B cell (primary cell): ENCODE measurements around the gene LILRB1. TPM values are rescaled to one million over a fixed set of nuclear protein-coding genes. Genes with fewer than 3 reads are reported as not detected.

Experiments
- ATAC-seq: fragments of 200-7000 bp; cut with Tn5 transposase; one replicate; pipeline ENCODE4 v1.10.0; 2021; ENCODE audit warnings: low read depth, mild to moderate bottlenecking, moderate number of reproducible peaks, moderate library complexity
- CTCF ChIA-PET: fragments of 350-600 bp; sonication (Branson Sonifier 250); formaldehyde crosslinking; loops from one replicate; lab custom pipeline; 2021; ENCODE audit warnings: antibody characterized with exemption, inconsistent platforms; lab: Charles Lee
- POLR2A ChIA-PET: fragments of 350-600 bp; sonication (Branson Sonifier 250); formaldehyde crosslinking; loops from one replicate; lab custom pipeline; 2021; ENCODE audit warnings: antibody characterized with exemption; lab: Charles Lee
- DNase-seq: peaks from one replicate; pipeline ENCODE4 v3.0.0; 2013
- H2AFZ ChIP-seq: 2 replicates; pipeline ENCODE4 v1.6.1; 2012; ENCODE audit warnings: mild to moderate bottlenecking, low read depth, low read length; ENCODE audit not compliant: insufficient read depth, poor library complexity, severe bottlenecking
- H3K27ac ChIP-seq, 2 donors: 1 replicate in 1 of 2; 2 replicates in 1 of 2; pipeline ENCODE4 v1.5.1; 2012 to 2013; ENCODE audit warnings: low read length in 2 of 2, mild to moderate bottlenecking in 2 of 2, moderate library complexity in 1 of 2
- H3K27me3 ChIP-seq, 4 experiments: fragments of 200-600 bp in 1 of 4; sonication (generic) in 1 of 4; replicated peaks in 1 of 4; 1 replicate in 2 of 4; 2 replicates in 2 of 4; pipeline versions ENCODE4 v1.6.1 to v1.7.0; 2013 to 2016; ENCODE audit warnings: low read length in 3 of 4, mild to moderate bottlenecking in 2 of 4, mixed read lengths in 1 of 4, moderate library complexity in 1 of 4; ENCODE audit not compliant: insufficient read depth in 4 of 4, control insufficient read depth in 3 of 4; ENCODE audit errors: control extremely low read depth in 1 of 4
- H3K36me3 ChIP-seq, 2 experiments: replicated peaks in 1 of 2; 1 replicate in 1 of 2; 2 replicates in 1 of 2; pipeline versions ENCODE4 v1.6.1 to v1.7.1; 2013; ENCODE audit warnings: low read length in 1 of 2; ENCODE audit not compliant: insufficient read depth in 2 of 2, control insufficient read depth in 1 of 2; ENCODE audit errors: control extremely low read depth in 1 of 2, extremely low read depth in 1 of 2
- H3K4me1 ChIP-seq, 2 donors: fragments of 200-600 bp in 1 of 2; sonication (generic) in 1 of 2; 1 replicate in 1 of 2; 2 replicates in 1 of 2; pipeline versions ENCODE4 v1.5.1 to v1.6.1; 2013 to 2017; ENCODE audit warnings: low read length in 2 of 2; ENCODE audit not compliant: control insufficient read depth in 2 of 2, insufficient read depth in 2 of 2
- H3K4me2 ChIP-seq: replicated peaks from 2 replicates; pipeline ENCODE3; 2012; ENCODE audit warnings: mild to moderate bottlenecking, low read depth, low read length; ENCODE audit not compliant: poor library complexity, severe bottlenecking
- H3K4me3 ChIP-seq, 5 experiments: fragments of 200-600 bp in 1 of 5; sonication (generic) in 1 of 5; 1 replicate in 3 of 5; 2 replicates in 2 of 5; pipeline versions ENCODE4 v1.5.1 to v1.7.0; 2011 to 2016; ENCODE audit warnings: low read length in 4 of 5, mild to moderate bottlenecking in 4 of 5, low read depth in 2 of 5, control low read depth in 1 of 5, moderate library complexity in 1 of 5; ENCODE audit not compliant: insufficient read depth in 1 of 5; ENCODE audit errors: control extremely low read depth in 1 of 5, extremely low read depth in 1 of 5
- H3K79me2 ChIP-seq: fragments of 200-600 bp; sonication (generic); one replicate; pipeline ENCODE4 v1.6.0; 2016; ENCODE audit warnings: low read length; ENCODE audit not compliant: control insufficient read depth, insufficient read depth
- H3K9ac ChIP-seq: fragments of 200-600 bp; sonication (generic); 2 replicates; pipeline ENCODE4 v1.6.1; 2017; ENCODE audit warnings: mild to moderate bottlenecking, low read length, moderate library complexity
- H3K9me3 ChIP-seq, 3 donors: one replicate each; pipeline versions ENCODE4 v1.6.1 to v1.7.1; 2013; ENCODE audit warnings: low read length in 2 of 3; ENCODE audit not compliant: control insufficient read depth in 2 of 3, insufficient read depth in 1 of 3; ENCODE audit errors: control extremely low read depth in 1 of 3
- H4K20me1 ChIP-seq: 2 replicates; pipeline ENCODE4 v1.6.0; 2012; ENCODE audit warnings: mild to moderate bottlenecking, low read length; ENCODE audit not compliant: insufficient read depth, control insufficient read depth, poor library complexity, severe bottlenecking
- H3K27ac Mint-ChIP-seq: one replicate; pipeline ENCODE4 v1.8.0; 2021; ENCODE audit warnings: mixed read lengths
- H3K27me3 Mint-ChIP-seq: one replicate; pipeline ENCODE4 v1.8.0; 2021; ENCODE audit warnings: mixed read lengths
- H3K4me1 Mint-ChIP-seq: one replicate; pipeline ENCODE4 v1.8.0; 2021; ENCODE audit warnings: mixed read lengths
- H3K4me3 Mint-ChIP-seq: one replicate; pipeline ENCODE4 v1.8.0; 2021; ENCODE audit warnings: mixed read lengths
- H3K9me3 Mint-ChIP-seq: one replicate; pipeline ENCODE4 v1.8.0; 2022; ENCODE audit warnings: mixed read lengths; ENCODE audit not compliant: insufficient read depth
- EZH2 ChIP-seq: IDR thresholded peaks from 2 replicates; pipeline ENCODE4 v1.6.1; 2012; ENCODE audit warnings: borderline replicate concordance, low read depth, mild to moderate bottlenecking, moderate library complexity, low read length; ENCODE audit not compliant: insufficient read depth, poor library complexity, severe bottlenecking
- WGBS: methylation state at CpG from one replicate; pipeline ENCODE4 v1.1.5; 2013; ENCODE audit warnings: missing lambda C conversion rate; ENCODE audit not compliant: insufficient coverage; 5-methylcytosine and 5-hydroxymethylcytosine counted together
- intact Hi-C: fragments of 100-400 bp; cut with micrococcal nuclease; formaldehyde crosslinking; loops from one replicate; pipeline ENCODE4 v1.10.0; 2022
- polyA plus RNA-seq: library from polyadenylated mRNA; depleted of rRNA; stranded (reverse); fragments of >200 nt; gene quantifications from 2 replicates; pipeline ENCODE4 v1.2.3, GENCODE V29; 2012
- total RNA-seq, 2 donors: library from RNA; stranded (reverse); fragments of 120-200 nt in 1 of 2; gene quantifications; 1 replicate in 1 of 2; 2 replicates in 1 of 2; pipeline versions ENCODE4 v1.2.3 to v1.2.4, GENCODE V29; 2013 to 2022
- TF ChIP-seq, protein P1 (sequence below): fragments of 200-600 bp; IDR thresholded peaks from one replicate; pipeline ENCODE4 v1.8.0; 2022; ENCODE audit warnings: antibody characterized with exemption, mild to moderate bottlenecking

The LILRB1 gene
- total and polyA plus RNA-seq, 2 donors (not counting 1 experiment from before 2014, with no cell fraction given), result 138 to 170 TPM

DNA sequence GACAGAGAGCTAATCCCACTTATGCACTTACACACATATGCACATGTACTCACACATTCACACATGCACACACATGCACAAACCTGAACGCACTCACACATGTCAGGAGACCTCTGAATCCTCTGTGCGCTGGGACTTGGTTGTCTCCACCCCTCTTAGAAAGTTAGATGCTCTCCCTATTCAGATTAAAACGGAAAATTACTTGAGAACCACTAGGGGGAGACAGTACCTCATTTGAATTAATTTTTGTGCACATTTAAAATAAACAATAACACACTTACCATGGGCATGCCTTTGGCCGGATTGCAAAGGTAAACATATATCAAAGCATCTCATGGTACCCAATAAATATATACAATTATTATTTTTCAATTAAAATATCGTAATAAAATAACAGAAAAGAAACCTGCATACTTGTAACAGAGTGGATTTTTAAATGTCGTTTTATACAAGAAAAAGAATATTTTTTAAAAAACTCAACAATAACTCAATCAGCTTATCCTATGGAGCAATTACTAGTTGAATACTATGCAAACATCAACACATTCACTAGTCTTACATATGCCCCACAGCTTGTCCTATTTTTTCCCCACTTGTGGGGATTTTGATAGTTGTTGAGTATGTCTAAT lies 23.0 kb downstream of the LILRB1 start:
- CTCF ChIA-PET, result interaction anchor here (0.6 to 5.4 kb wide), 14 partner anchors 11 to 918 kb away, joined by 3 to 97 read pairs (median 7); partner anchors contain the start of genes LILRB1 and LILRB4
- no peak overlapping the region for H2AFZ ChIP-seq
- no peak overlapping the region for H3K9ac ChIP-seq
- H3K27me3 ChIP-seq, result no peaks in the 10 kb centered on the region
- H3K36me3 ChIP-seq, result no peaks in the 10 kb centered on the region
- Mint-ChIP-seq H3K9me3 (no peaks in the 10 kb centered on the region), H3K27me3 (no peaks in the 10 kb centered on the region), H3K27ac (no peak overlapping the region), H3K4me1 (peaks cover 9% of the 10 kb centered on the region), H3K4me3 (no peak overlapping the region)
- no peak overlapping the region for H3K4me2 ChIP-seq
- no peaks in the 10 kb centered on the region for H4K20me1 ChIP-seq
- intact Hi-C loops, result loop anchor here (1.0 to 5.0 kb wide), 2 partner anchors 23 to 36 kb away; no protein-coding TSS in a partner anchor
- WGBS, result no CpG with 5 or more reads among the region's 6 CpGs
- no peak overlapping the region for H3K4me3 ChIP-seq
- H3K79me2 ChIP-seq, result no peaks in the 10 kb centered on the region
- H3K4me1 ChIP-seq, result peaks cover 3% of the 10 kb centered on the region in 2 donors
- H3K9me3 ChIP-seq, result no peaks in the 10 kb centered on the region
- no peak for TF ChIP-seq EZH2
- TF ChIP-seq, protein P1, sequence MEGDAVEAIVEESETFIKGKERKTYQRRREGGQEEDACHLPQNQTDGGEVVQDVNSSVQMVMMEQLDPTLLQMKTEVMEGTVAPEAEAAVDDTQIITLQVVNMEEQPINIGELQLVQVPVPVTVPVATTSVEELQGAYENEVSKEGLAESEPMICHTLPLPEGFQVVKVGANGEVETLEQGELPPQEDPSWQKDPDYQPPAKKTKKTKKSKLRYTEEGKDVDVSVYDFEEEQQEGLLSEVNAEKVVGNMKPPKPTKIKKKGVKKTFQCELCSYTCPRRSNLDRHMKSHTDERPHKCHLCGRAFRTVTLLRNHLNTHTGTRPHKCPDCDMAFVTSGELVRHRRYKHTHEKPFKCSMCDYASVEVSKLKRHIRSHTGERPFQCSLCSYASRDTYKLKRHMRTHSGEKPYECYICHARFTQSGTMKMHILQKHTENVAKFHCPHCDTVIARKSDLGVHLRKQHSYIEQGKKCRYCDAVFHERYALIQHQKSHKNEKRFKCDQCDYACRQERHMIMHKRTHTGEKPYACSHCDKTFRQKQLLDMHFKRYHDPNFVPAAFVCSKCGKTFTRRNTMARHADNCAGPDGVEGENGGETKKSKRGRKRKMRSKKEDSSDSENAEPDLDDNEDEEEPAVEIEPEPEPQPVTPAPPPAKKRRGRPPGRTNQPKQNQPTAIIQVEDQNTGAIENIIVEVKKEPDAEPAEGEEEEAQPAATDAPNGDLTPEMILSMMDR, result peak; percentile 89
- no peak overlapping the region for H3K27ac ChIP-seq
- POLR2A ChIA-PET, result no interaction called here
- ATAC-seq (peak; percentile 36), DNase-seq (peak; percentile 62)
